OCI-LY1 (cell line): ENCODE results near the gene ZNF778.
"Not testable (repeated sequence)": the region's sequence is repeated elsewhere in the genome, so short reads cannot be mapped to it uniquely, and the experiment has no call there.

Experiments
- EZH2 ChIP-seq: fragments of 200-600 bp; sonication (generic), shearing (Covaris generic); IDR thresholded peaks from 2 replicates; pipeline ENCODE4 v1.8.0; 2017; ENCODE audit warnings: borderline replicate concordance, mixed run types, mild to moderate bottlenecking, antibody characterized with exemption, low read length, moderate library complexity, mixed read lengths
- TF ChIP-seq, protein P1 (sequence below): fragments of 200-600 bp; sonication (generic), shearing (Covaris generic); IDR thresholded peaks from 2 replicates; pipeline ENCODE4 v1.5.1; 2017; ENCODE audit warnings: mild to moderate bottlenecking, antibody characterized with exemption, low read length, moderate library complexity, mixed read lengths

DNA sequence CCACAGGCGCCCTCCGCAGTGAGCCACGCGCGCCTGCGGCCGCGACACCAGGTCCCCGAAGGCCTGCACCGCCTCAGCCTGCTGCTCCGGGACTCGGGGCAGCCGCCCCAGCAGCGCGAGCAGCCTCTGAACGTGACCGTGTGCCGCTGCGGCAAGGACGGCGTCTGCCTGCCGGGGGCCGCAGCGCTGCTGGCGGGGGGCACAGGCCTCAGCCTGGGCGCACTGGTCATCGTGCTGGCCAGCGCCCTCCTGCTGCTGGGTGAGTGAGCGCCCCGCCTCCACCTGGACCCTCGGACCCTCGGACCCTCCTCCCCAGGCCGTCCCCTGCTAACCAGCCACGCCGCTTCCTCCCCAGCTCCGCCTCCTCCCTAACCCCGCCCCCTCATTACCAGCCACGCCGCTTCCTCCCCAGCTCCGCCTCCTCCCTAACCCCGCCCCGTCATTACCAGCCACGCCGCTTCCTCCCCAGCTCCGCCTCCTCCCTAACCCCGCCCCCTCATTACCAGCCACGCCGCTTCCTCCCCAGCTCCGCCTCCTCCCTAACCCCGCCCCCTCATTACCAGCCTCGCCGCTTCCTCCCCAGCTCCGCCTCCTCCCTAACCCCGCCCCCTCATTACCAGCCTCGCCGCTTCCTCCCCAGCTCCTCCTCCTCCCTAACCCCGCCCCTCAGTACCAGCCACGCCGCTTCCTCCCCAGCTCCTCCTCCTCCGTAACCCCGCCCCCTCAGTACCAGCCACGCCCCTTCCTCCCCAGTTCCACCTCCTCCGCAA is 25.1 kb upstream of the ZNF778 start:
- TF ChIP-seq, protein P1, sequence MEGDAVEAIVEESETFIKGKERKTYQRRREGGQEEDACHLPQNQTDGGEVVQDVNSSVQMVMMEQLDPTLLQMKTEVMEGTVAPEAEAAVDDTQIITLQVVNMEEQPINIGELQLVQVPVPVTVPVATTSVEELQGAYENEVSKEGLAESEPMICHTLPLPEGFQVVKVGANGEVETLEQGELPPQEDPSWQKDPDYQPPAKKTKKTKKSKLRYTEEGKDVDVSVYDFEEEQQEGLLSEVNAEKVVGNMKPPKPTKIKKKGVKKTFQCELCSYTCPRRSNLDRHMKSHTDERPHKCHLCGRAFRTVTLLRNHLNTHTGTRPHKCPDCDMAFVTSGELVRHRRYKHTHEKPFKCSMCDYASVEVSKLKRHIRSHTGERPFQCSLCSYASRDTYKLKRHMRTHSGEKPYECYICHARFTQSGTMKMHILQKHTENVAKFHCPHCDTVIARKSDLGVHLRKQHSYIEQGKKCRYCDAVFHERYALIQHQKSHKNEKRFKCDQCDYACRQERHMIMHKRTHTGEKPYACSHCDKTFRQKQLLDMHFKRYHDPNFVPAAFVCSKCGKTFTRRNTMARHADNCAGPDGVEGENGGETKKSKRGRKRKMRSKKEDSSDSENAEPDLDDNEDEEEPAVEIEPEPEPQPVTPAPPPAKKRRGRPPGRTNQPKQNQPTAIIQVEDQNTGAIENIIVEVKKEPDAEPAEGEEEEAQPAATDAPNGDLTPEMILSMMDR, result not testable (repeated sequence)
- not testable (repeated sequence) for TF ChIP-seq EZH2
